ENCODE results near the gene GMCL1.

GRCh38 chr2:69836316-69836715 is 6.9 kb downstream of the GMCL1 start:
- TF ChIP-seq BRCA1 (IDR thresholded peaks at IDR 0.05), result no peak
- no peak for TF ChIP-seq BRCA1 (CRISPR knock-in tag; IDR thresholded peaks at IDR 0.05)
- no peak for TF ChIP-seq SIN3A (IDR thresholded peaks at IDR 0.05; ENCODE audit: borderline replicate concordance in 2 of 2, control insufficient read depth in 1 of 2, low read depth in 2 of 2, low read length in 2 of 2)
- TF ChIP-seq MAFK (IDR thresholded peaks at IDR 0.05; ENCODE audit: low read length), result no peak
- no peak for TF ChIP-seq SAP30 (IDR thresholded peaks at IDR 0.05; ENCODE audit: borderline replicate concordance, insufficient read depth, low read depth, low read length, poor library complexity, severe bottlenecking)
- TF ChIP-seq KLF10 (CRISPR knock-in tag; IDR thresholded peaks at IDR 0.05), result no peak
- TF ChIP-seq YY1 (IDR thresholded peaks at IDR 0.05; ENCODE audit: borderline replicate concordance in 1 of 3, control insufficient read depth in 1 of 3, extremely low read depth in 1 of 3, insufficient read depth in 3 of 3, insufficient read length in 1 of 3, insufficient replicate concordance in 2 of 3, low read depth in 1 of 3, low read length in 2 of 3), result no peak
